OCI-LY1 (cell line): Measurements from ENCODE around the gene CD48.

Experiments
- H2AFZ ChIP-seq: fragments of 200-600 bp; sonication (generic), shearing (Covaris generic); 2 replicates; pipeline ENCODE4 v1.6.0; 2014; ENCODE audit warnings: antibody characterized with exemption, mild to moderate bottlenecking, low read length
- H3F3A ChIP-seq: fragments of 200-600 bp; sonication (generic), shearing (Covaris generic); 2 replicates; pipeline ENCODE4 v1.6.0; 2014; ENCODE audit warnings: mild to moderate bottlenecking, antibody characterized with exemption, low read length, moderate library complexity; ENCODE audit not compliant: insufficient read depth
- H3K27ac ChIP-seq: fragments of 200-600 bp; sonication (generic); 2 replicates; pipeline ENCODE4 v1.5.1; 2014; ENCODE audit warnings: low read length, mixed run types, mild to moderate bottlenecking, low read depth; ENCODE audit not compliant: poor library complexity, severe bottlenecking
- H3K27me3 ChIP-seq: fragments of 200-600 bp; sonication (generic); 2 replicates; pipeline ENCODE4 v1.6.0; 2014; ENCODE audit warnings: antibody characterized with exemption, mild to moderate bottlenecking, low read length, moderate library complexity; ENCODE audit not compliant: insufficient read depth
- H3K36me3 ChIP-seq: fragments of 200-600 bp; sonication (generic); 2 replicates; pipeline ENCODE4 v1.6.1; 2014; ENCODE audit warnings: mild to moderate bottlenecking, antibody characterized with exemption, low read length, moderate library complexity, mixed read lengths; ENCODE audit not compliant: insufficient read depth
- H3K4me1 ChIP-seq: fragments of 200-600 bp; sonication (generic); 2 replicates; pipeline ENCODE4 v1.5.1; 2014; ENCODE audit warnings: mild to moderate bottlenecking, low read length, moderate library complexity; ENCODE audit not compliant: insufficient read depth, severe bottlenecking
- H3K4me2 ChIP-seq: fragments of 200-600 bp; sonication (generic), shearing (Covaris generic); 2 replicates; pipeline ENCODE4 v1.6.1; 2014; ENCODE audit warnings: low read length
- H3K4me3 ChIP-seq: fragments of 200-600 bp; sonication (generic); 2 replicates; pipeline ENCODE4 v1.5.1; 2014; ENCODE audit warnings: low read length, low read depth, mild to moderate bottlenecking, mixed read lengths; ENCODE audit not compliant: poor library complexity, severe bottlenecking
- H3K79me2 ChIP-seq: fragments of 200-600 bp; shearing (Covaris generic); 2 replicates; pipeline ENCODE4 v1.6.1; 2016; ENCODE audit warnings: mixed run types, low read length, mixed read lengths; ENCODE audit not compliant: insufficient read depth
- H3K9ac ChIP-seq: fragments of 200-600 bp; sonication (generic), shearing (Covaris generic); 2 replicates; pipeline ENCODE4 v1.6.1; 2014; ENCODE audit warnings: mild to moderate bottlenecking, low read length, mixed read lengths
- H3K9me2 ChIP-seq: fragments of 200-600 bp; sonication (generic), shearing (Covaris generic); 2 replicates; pipeline ENCODE4 v1.6.1; 2014; ENCODE audit warnings: low read depth, mild to moderate bottlenecking, low read length, mixed read lengths
- H3K9me3 ChIP-seq: fragments of 200-600 bp; shearing (Covaris generic); 2 replicates; pipeline ENCODE4 v1.6.1; 2014; ENCODE audit warnings: low read length, mixed read lengths
- H4K20me1 ChIP-seq: fragments of 200-600 bp; sonication (generic), shearing (Covaris generic); 2 replicates; pipeline ENCODE4 v1.6.0; 2016; ENCODE audit warnings: mild to moderate bottlenecking, low read length; ENCODE audit not compliant: insufficient read depth
- CTCF ChIP-seq: fragments of 200-600 bp; sonication (generic), shearing (Covaris generic); IDR thresholded peaks from 2 replicates; pipeline ENCODE4 v1.5.1; 2017; ENCODE audit warnings: mild to moderate bottlenecking, antibody characterized with exemption, low read length, moderate library complexity, mixed read lengths
- EZH2 ChIP-seq: fragments of 200-600 bp; sonication (generic), shearing (Covaris generic); IDR thresholded peaks from 2 replicates; pipeline ENCODE4 v1.8.0; 2017; ENCODE audit warnings: borderline replicate concordance, mixed run types, mild to moderate bottlenecking, antibody characterized with exemption, low read length, moderate library complexity, mixed read lengths

CD48 gene

GRCh38 chr1:160633330-160633903, 78.2 kb downstream of the CD48 start:
- Histone ChIP-seq H3K9ac (no peak overlapping the region), H3K79me2 (no peaks in the 10 kb centered on the region), H4K20me1 (no peaks in the 10 kb centered on the region), H3K4me1 (peaks cover 40% of the 10 kb centered on the region), H3K9me3 (no peaks in the 10 kb centered on the region), H3K4me2 (no peak overlapping the region), H3K4me3 (no peak overlapping the region), H3F3A (no peaks in the 10 kb centered on the region), H3K36me3 (no peaks in the 10 kb centered on the region), H3K27me3 (no peaks in the 10 kb centered on the region), H3K9me2 (no peaks in the 10 kb centered on the region), H3K27ac (no peak overlapping the region), H2AFZ (no peak overlapping the region)
- TF ChIP-seq CTCF, result no peak
- TF ChIP-seq EZH2, result no peak

- no peak overlapping the region for H2AFZ ChIP-seq
- H4K20me1 ChIP-seq, result no peaks in the 10 kb centered on the region
- no peaks in the 10 kb centered on the region for H3K9me2 ChIP-seq
- no peak overlapping the region for H3K27ac ChIP-seq
- no peak overlapping the region for H3K4me3 ChIP-seq
- H3K4me1 ChIP-seq, result peaks cover 44% of the 10 kb centered on the region
- no peaks in the 10 kb centered on the region for H3K9me3 ChIP-seq
- H3K4me2 ChIP-seq, result no peak overlapping the region
- H3K79me2 ChIP-seq, result no peaks in the 10 kb centered on the region
- H3F3A ChIP-seq, result no peaks in the 10 kb centered on the region
- TF ChIP-seq EZH2 (no peak), CTCF (no peak)
- H3K27me3 ChIP-seq, result no peaks in the 10 kb centered on the region
- H3K36me3 ChIP-seq, result no peaks in the 10 kb centered on the region
- H3K9ac ChIP-seq, result no peak overlapping the region
Measured at GRCh38 chr1:160631983-160632625, 79.5 kb downstream of the CD48 start.

GRCh38 chr1:160630523-160631451, 80.8 kb downstream of the CD48 start:
- 0 out of 2 replicates have a peak overlapping the region, but pooled peaks have one; percentile 25 for H3K4me2 ChIP-seq
- no peaks in the 10 kb centered on the region for H3F3A ChIP-seq
- no peaks in the 10 kb centered on the region for H3K36me3 ChIP-seq
- H3K9me3 ChIP-seq, result no peaks in the 10 kb centered on the region
- TF ChIP-seq EZH2 (no peak), CTCF (no peak)
- no peaks in the 10 kb centered on the region for H3K79me2 ChIP-seq
- H3K27me3 ChIP-seq, result no peaks in the 10 kb centered on the region
- H3K27ac ChIP-seq, result no peak overlapping the region
- no peak overlapping the region for H2AFZ ChIP-seq
- H3K9ac ChIP-seq, result no peak overlapping the region
- H4K20me1 ChIP-seq, result no peaks in the 10 kb centered on the region
- H3K9me2 ChIP-seq, result no peaks in the 10 kb centered on the region
- no peak overlapping the region for H3K4me3 ChIP-seq
- H3K4me1 ChIP-seq, result peaks cover 57% of the 10 kb centered on the region
